ENCODE data around the gene ADCK1.
A peak's percentile ranks its signal among the peaks of the same experiment; 100 is the strongest.

Gene ADCK1

GRCh38 chr14:77961847-77962580 lies 162.1 kb downstream of the ADCK1 start:
- DNase-seq = no peak

DNA sequence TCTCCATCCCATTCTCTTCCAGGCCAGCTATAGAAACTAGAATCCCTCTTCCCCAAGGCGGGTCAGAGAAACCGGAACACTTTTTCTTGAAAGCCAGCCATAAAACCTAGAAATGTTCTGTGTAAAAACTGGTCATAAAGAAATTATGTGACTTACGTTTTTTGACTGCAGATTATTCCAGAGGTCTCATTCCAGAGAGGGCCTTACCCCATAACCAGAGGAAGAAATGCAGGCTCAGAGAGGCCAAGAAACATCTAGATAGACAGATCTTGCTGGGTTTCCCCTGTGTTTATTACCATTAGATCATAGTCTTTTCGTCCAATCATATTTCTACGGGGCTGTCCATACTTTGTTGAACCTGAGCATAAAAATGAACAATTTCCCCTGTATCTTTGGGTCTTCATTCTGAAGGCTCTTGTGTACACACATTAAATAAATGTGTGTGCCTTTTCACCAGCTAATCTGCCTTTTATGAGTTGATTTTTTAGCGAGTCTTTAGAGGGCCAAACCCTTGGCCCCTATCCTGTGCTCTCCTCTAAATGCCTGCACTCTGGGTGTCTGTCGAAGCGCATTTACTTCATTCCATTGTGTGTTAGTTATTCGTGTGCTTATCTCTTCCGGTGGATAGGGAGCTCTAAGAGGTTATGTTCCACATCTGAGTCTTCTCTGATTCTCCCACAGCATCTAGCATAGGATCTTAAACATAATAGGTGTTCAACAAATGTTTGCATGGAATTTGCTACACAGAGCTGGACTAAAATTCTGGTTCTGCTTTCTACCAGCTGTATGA lies 163.0 kb downstream of the ADCK1 start:
- no peak for DNase-seq

- DNase-seq = no peak
Measured at GRCh38 chr14:77964586-77964985, 164.7 kb downstream of the ADCK1 start.

GRCh38 chr14:77965050-77965449 lies 165.1 kb downstream of the ADCK1 start:
- DNase-seq = no peak

DNA sequence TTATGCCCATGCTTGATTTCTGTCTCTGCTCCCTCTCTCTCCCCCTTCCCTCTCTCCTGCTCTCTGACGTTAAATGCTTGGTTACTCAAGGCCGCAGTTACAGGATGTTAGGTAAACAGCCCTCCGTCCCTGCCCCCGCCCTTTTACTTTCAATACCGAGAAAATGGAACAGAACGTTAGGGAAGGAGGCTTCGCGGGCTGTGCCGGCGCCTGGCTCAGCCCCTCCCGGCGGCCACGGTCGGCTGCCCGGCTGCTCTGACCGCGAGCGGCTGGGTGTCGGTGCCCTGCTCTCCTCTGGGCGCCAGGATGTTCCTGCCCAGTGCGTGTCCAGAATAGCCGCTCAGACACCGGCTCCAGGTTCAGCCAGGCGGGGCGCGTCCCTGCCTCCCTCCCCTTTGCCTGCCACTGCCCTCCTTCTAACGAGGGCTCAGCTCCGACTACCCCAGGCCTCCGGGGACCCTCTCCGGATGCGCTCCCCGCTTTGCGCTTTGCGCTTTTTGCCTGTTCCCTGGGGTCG lies 166.1 kb downstream of the ADCK1 start:
- peak; percentile 34 to 45 for DNase-seq

DNA sequence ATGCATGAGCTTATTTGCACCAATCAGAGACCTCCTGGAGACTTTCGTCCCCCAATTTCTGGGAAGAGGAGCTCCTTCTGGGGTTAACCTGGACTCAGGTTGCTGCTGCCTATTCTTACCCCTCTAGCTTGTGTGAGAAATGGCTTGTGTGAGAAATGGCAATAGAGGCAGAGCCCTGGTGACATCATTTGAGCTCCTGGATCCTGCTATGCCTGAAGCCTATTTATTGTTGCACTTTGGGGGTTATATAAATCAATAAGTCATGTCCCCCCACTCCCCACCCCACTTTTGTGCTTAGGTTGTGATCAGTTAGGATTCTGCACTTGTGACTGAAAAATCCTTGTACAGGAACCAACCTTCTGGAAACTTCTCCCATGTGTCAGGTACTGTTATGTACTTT lies 167.2 kb downstream of the ADCK1 start:
- no peak for DNase-seq

- no peak for DNase-seq
Measured at GRCh38 chr14:77970646-77971045, 170.7 kb downstream of the ADCK1 start.

DNA sequence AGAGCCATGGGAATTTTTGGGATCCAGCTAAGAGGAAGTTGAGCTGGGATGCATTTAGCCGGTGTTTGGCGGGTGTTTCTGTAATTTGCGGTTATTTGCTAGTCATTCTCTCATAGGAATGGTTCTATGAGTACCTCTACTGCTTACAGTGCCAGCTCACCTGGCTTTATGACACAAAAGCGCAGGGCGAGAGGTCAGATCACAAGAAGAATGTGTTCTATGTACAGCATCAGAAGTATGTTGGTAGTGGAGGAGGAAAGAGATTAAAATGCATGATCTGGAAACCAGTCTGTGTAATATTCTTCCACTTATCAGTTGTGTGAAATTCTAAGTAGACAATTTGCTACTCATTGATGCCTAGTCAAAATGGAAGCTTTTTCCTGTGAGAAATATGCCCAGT lies 173.3 kb downstream of the ADCK1 start:
- no peak for DNase-seq

- DNase-seq = no peak
Measured at GRCh38 chr14:77976591-77976990, 176.7 kb downstream of the ADCK1 start.

- DNase-seq = no peak
Measured at GRCh38 chr14:77979171-77979570, 179.3 kb downstream of the ADCK1 start.

DNA sequence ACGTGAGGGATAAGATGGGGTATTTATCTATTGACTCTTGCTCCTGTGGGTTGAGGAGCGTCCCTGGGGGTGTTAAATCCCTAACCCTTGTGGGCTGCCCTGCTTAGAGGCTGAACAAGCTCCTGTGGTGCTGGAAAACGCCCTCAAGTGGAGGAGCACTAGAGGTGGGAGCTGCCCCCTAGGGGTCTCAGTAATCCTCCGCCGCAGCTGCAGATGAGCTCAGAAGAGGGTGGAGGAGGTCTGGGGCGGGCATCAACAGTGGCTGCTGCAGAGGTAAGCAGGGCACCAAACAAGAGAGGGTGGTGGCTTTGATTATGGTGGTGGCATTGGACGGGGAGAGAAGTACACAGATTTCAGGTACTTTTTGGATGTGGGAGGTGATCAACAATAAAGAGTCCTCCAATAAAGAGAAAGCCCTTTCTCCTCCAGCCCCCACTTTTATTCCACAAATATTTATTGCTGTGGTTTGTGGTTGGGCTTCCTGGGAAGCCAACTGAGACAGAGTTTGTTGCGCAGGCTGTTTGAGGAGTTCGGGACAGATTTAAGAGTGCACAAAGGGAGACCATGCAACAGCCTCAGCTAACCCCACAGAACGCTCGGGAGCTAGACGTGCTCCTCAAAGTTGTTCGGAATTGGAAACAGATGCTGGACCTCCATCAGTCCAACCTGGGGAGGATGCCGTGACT lies 179.9 kb downstream of the ADCK1 start:
- no peak for DNase-seq

DNA sequence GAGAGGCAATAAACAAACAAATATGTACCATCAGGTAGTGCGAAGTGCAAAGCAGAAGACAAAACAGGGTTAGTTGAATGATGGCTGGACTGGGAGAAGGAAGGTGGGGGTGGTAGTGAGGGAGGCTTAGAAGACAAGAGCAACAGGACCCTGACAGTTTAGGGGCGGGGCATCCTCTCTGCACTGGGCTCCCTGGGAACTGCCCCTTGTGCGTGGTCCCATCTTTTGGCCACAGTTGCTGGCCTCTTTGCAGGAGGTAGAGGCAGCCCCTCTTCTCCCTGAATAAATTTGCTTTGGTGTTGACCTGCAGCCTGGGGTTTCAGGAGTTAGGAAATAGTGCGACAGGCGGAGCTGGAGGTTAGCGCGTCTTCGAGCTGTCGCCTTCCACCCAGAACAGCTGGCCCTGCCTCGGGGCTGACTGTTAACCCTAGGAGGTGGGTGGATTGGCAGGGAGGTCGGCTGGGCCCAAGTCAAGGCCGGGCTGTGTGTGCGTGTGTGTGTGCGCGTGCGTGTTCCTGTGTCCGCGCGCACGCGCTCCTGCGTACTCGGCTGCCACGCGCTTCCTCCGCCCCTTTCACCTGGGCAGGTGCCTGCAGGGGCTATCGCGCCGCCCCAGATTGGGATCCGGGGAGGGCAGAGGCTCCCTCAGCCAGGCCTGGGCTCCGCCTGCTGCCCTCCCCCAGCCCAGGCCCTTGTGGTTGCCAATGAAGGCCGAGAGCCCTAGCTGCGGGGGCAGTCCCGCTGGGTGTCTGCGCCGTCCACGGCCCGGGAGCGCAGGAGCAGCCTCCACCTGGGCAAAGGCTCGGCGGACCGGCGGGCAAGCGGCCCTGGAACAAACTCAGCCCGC lies 180.8 kb downstream of the ADCK1 start:
- peak in 1 of 2 experiments; percentile 34 for DNase-seq

Measured in NCI-H187 (cell line).